IPS-NIHi7 (cell line): ENCODE results near the gene SLTM.
"Not testable (repeated sequence)": the region's sequence is repeated elsewhere in the genome, so short reads cannot be mapped to it uniquely, and the experiment has no call there.

Experiments
- DNase-seq: peaks from one replicate; pipeline ENCODE4 v3.0.0; 2012; ENCODE audit warnings: mixed read lengths; ENCODE audit errors: extremely low spot score

Gene SLTM

GRCh38 chr15:58933281-58934113 is at the start of gene SLTM:
SLTM (minus strand) TSS chr15:58933679; CDS start chr15:58933565, 114 bp downstream.
- peak; percentile 93 for DNase-seq

DNA sequence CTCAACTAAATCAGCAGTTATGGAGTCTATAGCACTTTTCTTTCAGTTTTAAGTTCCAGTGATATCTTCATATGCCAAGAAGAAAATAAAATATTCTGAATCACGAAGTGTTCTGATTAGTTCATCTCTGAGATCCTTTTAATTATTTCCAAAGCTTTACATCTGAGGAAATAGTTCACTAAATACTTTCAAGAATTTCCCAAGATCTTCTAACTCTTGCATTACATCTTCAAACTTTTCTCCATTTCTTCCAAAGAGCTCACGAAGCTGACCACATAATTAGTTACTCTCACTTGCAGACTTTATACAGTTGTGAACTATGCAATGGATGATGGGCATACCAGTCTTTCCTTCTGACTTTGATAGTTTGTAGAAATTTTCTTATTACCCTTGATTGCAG is 49.8 kb upstream of the SLTM start:
- DNase-seq, result no peak

DNA sequence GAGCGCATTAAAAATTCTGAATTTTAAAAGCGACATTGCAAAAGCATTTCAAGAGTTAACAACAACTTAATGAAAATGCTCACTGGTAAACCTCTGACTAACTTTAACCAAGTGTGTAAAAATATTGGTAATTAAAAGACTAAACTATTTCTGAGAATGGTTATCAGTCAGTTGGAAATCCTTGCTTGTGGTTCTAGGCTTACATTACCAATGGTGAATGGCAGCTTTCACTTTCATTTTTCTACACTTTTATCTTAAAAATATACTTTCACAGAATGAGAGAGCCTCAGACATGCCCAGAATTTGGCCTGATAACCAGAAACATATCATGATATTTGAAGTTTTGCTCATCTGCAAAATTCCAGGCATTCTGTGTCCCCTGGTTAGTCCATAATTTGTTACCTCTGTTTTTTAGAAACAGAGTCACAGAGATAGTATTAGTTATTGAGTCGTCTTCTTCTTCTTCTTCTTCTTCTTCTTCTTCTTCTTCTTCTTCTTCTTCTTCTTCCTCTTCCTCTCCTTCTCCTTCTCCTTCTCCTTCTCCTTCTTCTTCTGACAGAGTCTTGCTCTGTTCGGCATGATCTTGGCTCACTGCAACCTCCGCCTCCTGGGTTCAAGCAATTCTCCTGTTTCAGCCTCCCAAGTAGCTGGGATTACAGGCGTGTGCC is 48.5 kb upstream of the SLTM start:
- no peak for DNase-seq

GRCh38 chr15:58980351-58980939 is 47.0 kb upstream of the SLTM start:
- no peak for DNase-seq

- no peak for DNase-seq
These were observed 44.4 kb upstream of the SLTM start for GRCh38 chr15:58977887-58978286.

- no peak for DNase-seq
These were observed 34.0 kb upstream of the SLTM start for GRCh38 chr15:58967479-58967878.

- no peak for DNase-seq
These were observed 33.2 kb upstream of the SLTM start for GRCh38 chr15:58966698-58967097.

DNA sequence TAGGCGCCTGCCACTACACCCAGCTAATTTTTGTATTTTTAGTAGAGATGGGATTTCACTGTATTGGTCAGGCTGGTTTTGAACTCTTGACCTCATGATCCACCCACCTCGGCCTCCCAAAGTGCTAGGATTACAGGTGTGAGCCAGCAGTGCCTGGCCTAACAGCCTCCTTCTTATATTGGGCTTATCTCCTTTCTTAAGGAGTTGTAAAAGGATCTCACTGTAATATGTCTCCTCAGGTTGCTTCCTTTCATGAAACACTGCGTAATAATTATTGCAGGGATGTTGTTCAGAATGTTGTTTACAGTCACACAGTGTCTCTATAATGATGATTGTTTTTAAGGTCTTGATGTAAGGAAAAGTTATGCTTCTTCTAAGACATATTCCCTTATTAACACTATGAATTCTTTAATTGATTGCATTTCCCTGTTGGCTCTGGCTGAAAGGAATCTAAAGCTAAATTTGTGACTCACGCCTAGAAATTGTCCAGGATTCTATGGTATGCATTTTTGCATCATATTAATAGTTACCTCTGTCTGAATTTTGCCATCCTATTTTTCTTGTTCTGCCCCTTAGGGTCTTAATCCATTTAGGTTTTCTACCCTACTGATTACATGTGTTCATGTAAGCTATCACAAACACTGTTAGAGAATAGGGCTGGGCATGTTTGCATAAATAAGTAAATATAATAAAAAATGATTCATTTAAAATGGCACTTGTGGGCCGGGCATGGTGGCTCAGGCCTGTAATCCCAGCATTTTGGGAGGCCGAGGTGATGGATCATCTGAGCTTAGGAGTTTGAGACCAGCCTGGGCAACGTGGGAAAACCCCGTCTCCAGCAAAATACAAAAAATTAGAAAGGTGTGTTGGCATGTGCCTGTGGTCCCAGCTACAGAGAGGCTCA is 29.4 kb upstream of the SLTM start:
- no peak for DNase-seq

GRCh38 chr15:58962136-58962535 is 28.7 kb upstream of the SLTM start:
- no peak for DNase-seq

DNA sequence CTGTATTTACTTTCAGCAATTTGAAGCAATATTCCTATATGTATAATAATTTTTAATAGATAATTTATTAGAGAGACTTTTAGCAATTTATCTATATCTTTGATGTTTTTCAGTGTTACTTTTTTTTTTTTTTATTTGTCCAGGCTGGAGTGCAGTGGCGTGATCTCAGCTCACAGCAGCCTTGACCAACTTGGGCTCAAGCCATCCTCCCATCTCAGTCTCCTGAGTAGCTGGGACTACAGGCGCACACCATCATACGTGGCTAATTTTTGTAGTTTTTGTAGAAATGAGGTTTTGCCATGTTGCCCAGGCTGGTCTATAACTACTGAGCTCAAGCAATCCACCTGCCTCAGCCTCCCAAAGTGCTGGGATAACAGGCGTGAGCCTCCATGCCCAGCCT is 25.3 kb upstream of the SLTM start:
- DNase-seq, result no peak

DNA sequence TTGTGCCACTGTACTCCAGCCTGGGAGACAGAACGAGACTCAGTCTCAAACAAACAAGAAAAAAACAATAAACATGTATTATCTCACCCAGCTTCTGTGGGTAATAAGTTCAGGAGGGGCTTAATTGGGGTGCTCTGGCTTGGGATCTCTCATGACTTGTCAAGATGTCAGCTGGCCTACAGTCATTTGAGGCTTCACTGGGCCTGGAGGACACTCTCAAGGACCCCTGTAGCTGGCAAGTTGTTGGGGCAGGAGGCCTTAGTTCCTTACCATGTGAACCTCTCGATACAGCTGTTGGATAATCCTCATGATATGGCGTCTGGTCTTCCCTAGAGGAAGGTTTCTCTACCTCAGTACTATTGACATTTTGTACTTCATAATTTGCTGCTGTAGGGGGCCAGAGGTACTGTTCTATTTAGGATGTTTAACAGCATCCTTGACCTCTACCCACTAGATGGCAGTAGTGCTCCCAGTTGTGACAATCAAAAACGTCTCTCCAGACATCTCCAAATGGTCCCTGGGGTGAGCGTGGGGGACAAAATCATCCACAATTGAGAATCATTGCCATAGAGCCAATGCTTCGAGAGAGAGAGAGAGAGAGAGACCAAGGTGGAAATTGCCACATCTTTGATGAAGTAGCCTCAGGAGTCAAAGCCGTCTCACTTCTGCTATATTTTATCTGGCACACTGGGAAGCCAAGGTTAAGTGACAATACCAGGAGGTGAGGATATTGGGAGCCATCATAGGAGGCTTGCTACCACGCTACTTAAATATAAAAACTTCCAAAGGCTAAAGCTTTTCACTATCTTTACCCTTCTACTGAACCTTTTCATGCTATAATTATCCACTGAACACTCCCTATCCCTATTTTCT is 23.9 kb upstream of the SLTM start:
- DNase-seq, result peak; percentile 73

DNA sequence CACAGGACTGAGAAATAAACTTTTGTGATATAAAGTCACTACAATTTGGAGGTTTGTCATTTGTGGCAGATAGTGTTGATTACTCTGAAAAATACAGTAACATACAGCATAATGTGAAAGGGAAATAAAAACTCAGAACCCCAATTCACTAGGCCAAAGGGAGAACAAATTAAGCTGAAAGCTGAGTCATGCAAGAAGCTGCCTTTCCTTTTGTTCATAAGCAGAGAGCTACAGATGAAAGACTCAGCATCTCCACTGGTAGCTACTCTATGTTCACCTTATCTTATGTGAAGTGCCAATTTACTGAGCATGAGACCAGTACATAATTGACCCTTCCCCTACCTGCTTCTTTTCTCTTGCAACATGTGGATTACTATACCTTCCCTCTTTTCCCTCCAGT is 19.3 kb upstream of the SLTM start:
- no peak for DNase-seq

GRCh38 chr15:58951388-58952007 is 18.0 kb upstream of the SLTM start:
- no peak for DNase-seq

DNA sequence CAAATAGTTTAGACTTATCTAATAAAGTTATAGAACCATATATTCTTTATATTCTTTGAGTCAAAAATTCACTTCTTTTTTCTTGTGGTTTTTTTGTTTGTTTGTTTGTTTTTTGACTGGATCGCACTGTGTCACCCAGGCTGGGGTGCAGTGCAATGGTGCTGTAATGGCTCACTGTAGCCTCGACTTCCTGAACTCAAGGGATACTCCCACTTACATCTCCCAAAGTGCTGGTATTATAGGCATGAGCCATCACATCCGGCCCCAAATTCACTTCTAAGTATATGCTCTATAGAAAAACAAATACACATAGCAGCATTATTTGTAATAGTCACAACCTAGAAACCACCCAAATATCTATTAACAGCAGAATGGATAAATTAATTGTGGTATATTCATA is 13.7 kb upstream of the SLTM start:
- no peak for DNase-seq

DNA sequence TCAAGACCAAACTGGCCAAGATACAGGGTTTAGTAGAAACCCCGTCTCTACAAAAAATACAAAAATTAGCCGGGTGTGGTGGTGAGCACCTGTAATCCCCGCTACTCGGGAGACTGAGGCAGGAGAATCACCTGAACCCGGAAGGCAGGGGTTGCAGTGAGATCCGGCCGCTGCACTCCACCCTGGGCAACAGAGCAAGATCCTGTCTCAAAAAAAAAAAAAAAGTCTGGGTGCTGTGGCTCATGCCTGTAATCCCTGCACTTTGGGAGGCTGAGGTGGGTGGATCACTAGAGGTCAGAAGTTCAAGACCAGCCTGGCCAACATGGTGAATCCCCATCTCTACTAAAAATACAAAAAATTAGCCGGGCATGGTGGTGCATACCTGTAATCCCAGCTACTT is 1.5 kb upstream of the SLTM start:
- not testable (repeated sequence) for DNase-seq

GRCh38 chr15:58934521-58934920 is 1.0 kb upstream of the SLTM start:
- DNase-seq, result no peak

- DNase-seq, result no peak
These were observed 602 bp upstream of the SLTM start for GRCh38 chr15:58934114-58934447.

DNA sequence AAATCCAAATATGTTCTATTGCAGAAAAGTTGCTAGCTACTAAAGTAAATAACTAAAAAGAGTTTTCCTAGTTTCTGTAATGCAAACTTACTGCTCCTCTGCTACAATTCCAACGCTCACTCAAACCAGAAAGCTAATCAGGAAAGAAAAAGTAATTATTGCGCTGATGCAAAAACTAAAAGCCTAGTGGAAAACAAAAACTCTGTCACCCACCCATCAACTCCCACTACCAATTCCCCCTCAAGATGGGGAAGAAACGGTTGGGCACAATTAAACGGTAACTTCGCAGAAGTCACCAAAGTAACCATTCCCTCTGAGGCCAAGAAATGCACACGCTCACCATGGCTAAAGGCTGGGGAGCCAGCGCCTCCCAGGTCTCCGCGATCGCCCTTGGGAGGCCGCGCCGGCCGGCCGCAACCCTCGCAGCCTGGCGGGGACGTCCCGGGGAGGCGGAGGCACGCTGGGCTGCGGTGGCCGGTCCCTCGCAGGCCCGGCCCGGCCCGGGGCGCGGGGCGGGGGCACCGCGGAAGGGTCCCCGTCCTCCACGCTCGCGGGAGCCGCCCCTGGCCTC is 684 bp downstream of the SLTM start:
- peak; percentile 17 for DNase-seq

DNA sequence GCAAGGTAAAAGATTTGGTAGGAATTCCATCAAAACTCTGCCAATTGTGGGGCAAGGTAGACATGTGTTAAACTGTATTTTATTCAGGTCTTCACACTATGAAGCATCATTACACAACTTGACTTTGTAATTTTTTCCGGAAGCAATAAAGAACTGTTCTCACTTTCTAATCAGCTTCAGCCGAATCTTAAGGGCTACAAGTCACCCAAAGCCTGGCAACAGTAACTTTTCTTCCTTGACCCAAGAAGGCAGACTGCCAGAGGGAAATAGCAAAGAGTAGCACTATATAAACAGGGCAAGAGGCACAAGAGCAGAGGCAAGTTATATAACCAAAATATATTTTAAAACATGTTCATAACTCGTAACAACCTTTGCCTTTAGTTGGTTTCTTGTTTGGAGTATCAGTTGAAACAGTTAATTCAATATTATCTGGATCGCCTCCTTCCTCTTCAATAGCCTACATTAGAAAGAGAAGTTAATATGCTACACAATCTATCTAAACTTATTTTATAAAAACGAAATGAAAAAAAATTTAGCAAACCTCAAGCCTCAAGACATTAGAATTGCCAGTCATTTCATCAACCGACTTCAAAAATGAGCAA is 1.4 kb downstream of the SLTM start:
- DNase-seq, result no peak

GRCh38 chr15:58929891-58930416 is 3.5 kb downstream of the SLTM start:
- DNase-seq, result no peak
